ENCODE data around the gene GRIK5.

- no peak for TF ChIP-seq CTCF (conservative IDR thresholded peaks at IDR 0.05 in 1 of 2, IDR thresholded peaks at IDR 0.05 in 1 of 2; ENCODE audit: extremely low read depth in 1 of 2, insufficient read depth in 1 of 2, low read depth in 1 of 2, low read length in 2 of 2)
- no peak for TF ChIP-seq EZH2 (IDR thresholded peaks at IDR 0.05; ENCODE audit: borderline replicate concordance, low read length)
Measured at GRCh38 chr19:41994994-41995958, 74.7 kb downstream of the GRIK5 start.
